K562 (cell line): Measurements from ENCODE around the gene CORO2A. TPM values are rescaled to one million over a fixed set of nuclear protein-coding genes. Genes with fewer than 3 reads are reported as not detected.
"Not testable (repeated sequence)": the region's sequence is repeated elsewhere in the genome, so short reads cannot be mapped to it uniquely, and the experiment has no call there.

Experiments used
- CBX3 ChIP-seq, 2 experiments: IDR thresholded peaks; 1 replicate in 1 of 2; 2 replicates in 1 of 2; pipeline ENCODE4 v1.6.1; 2012; ENCODE audit warnings: inconsistent platforms in 2 of 2, low read length in 2 of 2, borderline replicate concordance in 1 of 2, control low read depth in 1 of 2
- CCNT2 ChIP-seq: IDR thresholded peaks from 2 replicates; pipeline ENCODE4 v1.6.1; 2011; ENCODE audit warnings: borderline replicate concordance, low read depth, mild to moderate bottlenecking, moderate library complexity, mixed read lengths, low read length; ENCODE audit not compliant: insufficient read length; ENCODE audit errors: extremely low read depth
- CREM ChIP-seq: IDR thresholded peaks from 2 replicates; pipeline ENCODE4 v1.6.1; 2014; ENCODE audit warnings: antibody characterized with exemption, low read depth
- DPF2 ChIP-seq: fragments of 450-650 bp; IDR thresholded peaks from 2 replicates; pipeline ENCODE4 v1.6.1; 2016
- EP400 ChIP-seq: fragments of 450-650 bp; IDR thresholded peaks from 2 replicates; pipeline ENCODE4 v1.6.1; 2017; ENCODE audit warnings: antibody characterized with exemption, mild to moderate bottlenecking, moderate library complexity
- FOXM1 ChIP-seq, 2 experiments: fragments of 450-650 bp in 1 of 2; sonication (generic) in 1 of 2; formaldehyde crosslinking in 1 of 2; IDR thresholded peaks; 2 replicates each; pipeline versions ENCODE4 v1.6.1 to v1.9.0; 2017 to 2022; ENCODE audit warnings: low read depth in 2 of 2, mild to moderate bottlenecking in 2 of 2, missing genetic modification reagents in 1 of 2, moderate library complexity in 1 of 2
- KLF16 ChIP-seq: IDR thresholded peaks from 2 replicates; pipeline ENCODE4 v1.6.1; 2016; ENCODE audit warnings: antibody characterized with exemption
- L3MBTL2 ChIP-seq: fragments of 450-650 bp; IDR thresholded peaks from 2 replicates; pipeline ENCODE4 v1.6.1; 2016; ENCODE audit warnings: mild to moderate bottlenecking, moderate library complexity
- MTA2 ChIP-seq: fragments of 450-650 bp; IDR thresholded peaks from 2 replicates; pipeline ENCODE4 v1.6.1; 2016; ENCODE audit warnings: low read depth
- NFE2 ChIP-seq: IDR thresholded peaks from 2 replicates; pipeline ENCODE4 v1.6.1; 2014; ENCODE audit warnings: antibody characterized with exemption, low read depth
- NFIC ChIP-seq: fragments of 450-650 bp; IDR thresholded peaks from 2 replicates; pipeline ENCODE4 v1.6.1; 2017; ENCODE audit warnings: mild to moderate bottlenecking, inconsistent platforms
- PML ChIP-seq: IDR thresholded peaks from 2 replicates; pipeline ENCODE4 v1.6.1; 2012; ENCODE audit warnings: low read length, inconsistent platforms
- RNF2 ChIP-seq: sonication (generic); IDR thresholded peaks from 2 replicates; pipeline ENCODE4 v1.6.1; 2016
- SOX6 ChIP-seq: fragments of 450-650 bp; IDR thresholded peaks from 2 replicates; pipeline ENCODE4 v1.6.1; 2014; ENCODE audit warnings: mild to moderate bottlenecking
- STAT5A ChIP-seq: IDR thresholded peaks from 2 replicates; pipeline ENCODE4 v1.6.1; 2012; ENCODE audit warnings: low read length, inconsistent platforms, borderline replicate concordance
- TAL1 ChIP-seq: fragments of 450-650 bp; IDR thresholded peaks from 2 replicates; pipeline ENCODE4 v1.6.1; 2016; ENCODE audit warnings: mild to moderate bottlenecking
- TEAD4 ChIP-seq, 2 experiments: sonication (generic) in 1 of 2; formaldehyde crosslinking in 1 of 2; IDR thresholded peaks; 2 replicates each; pipeline versions ENCODE4 v1.6.1 to v1.8.0; 2012 to 2022; ENCODE audit warnings: borderline replicate concordance in 1 of 2, inconsistent platforms in 1 of 2, low read length in 1 of 2, mild to moderate bottlenecking in 1 of 2, missing genetic modification reagents in 1 of 2
- ZBTB2 ChIP-seq: fragments of 450-650 bp; IDR thresholded peaks from 2 replicates; pipeline ENCODE4 v1.6.1; 2016; ENCODE audit warnings: antibody characterized with exemption
- ZNF395 ChIP-seq: fragments of 200-800 bp; sonication (Bioruptor generic); IDR thresholded peaks from 2 replicates; pipeline ENCODE4 v1.6.1; 2017; ENCODE audit warnings: missing genetic modification characterization, missing compliant biosample characterization
- ZNF766 ChIP-seq: fragments of 200-800 bp; sonication (Bioruptor generic); conservative IDR thresholded peaks from 2 replicates; pipeline ENCODE4 v1.6.1; 2016; ENCODE audit warnings: missing genetic modification characterization, missing compliant biosample characterization
- polyA plus RNA-seq, 8 experiments: library from polyadenylated mRNA; depleted of rRNA in 4 of 8; stranded (reverse) in 5 of 8; unstranded in 3 of 8; fragments of >200 nt; fragmentation: Nextera tagmentation in 2 of 8; fragmentation: Illumina TruSeq in 1 of 8; extraction: Ambion mirVana in 2 of 8; extraction: Trizol in 1 of 8; gene quantifications; 2 replicates each; pipeline versions ENCODE4 v1.2.1 to v1.2.3, GENCODE V29; 2011 to 2014; ENCODE audit warnings: inconsistent platforms in 1 of 8, missing spikeins in 1 of 8
- total RNA-seq, 7 experiments: library from RNA; depleted of rRNA in 6 of 7; stranded (reverse); fragments of >200 nt in 6 of 7; fragmentation: Illumina TruSeq in 2 of 7; extraction: Trizol in 2 of 7; gene quantifications; 2 replicates each; pipeline versions ENCODE4 v1.2.1 to v1.2.3, GENCODE V29; 2011 to 2021; ENCODE audit warnings: low replicate concordance in 1 of 7

The CORO2A gene
- total and polyA plus RNA-seq, 9 of the 15 experiments (the other 6 are each of a cell fraction or from before 2014, with no cell fraction given) = 9.5 to 26.6 (median 18.0) TPM

DNA sequence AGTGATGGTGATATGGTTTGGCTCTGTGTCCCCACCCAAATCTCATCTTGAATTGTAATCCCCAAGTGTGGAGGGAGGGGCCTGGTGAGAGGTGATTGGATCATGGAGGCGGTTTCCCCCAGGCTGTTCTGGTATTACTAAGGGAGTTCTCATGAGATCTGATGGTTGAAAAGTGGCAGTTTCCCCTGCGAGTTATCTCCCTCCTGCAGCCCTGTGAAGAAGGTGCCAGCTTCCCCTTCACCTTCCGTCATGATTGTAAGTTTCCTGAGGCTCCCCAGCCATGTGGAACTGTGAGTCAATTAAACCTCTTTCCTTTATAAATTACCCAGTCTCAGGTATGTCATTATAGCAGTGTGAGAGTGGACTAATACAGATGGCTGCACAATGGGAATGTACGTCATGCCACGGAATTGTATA is 17.9 kb downstream of the CORO2A start (continued):
- TF ChIP-seq CBX3 (IDR thresholded peaks at IDR 0.05; ENCODE audit: borderline replicate concordance in 1 of 2, low read length in 2 of 2) = 0 out of 3 replicates have a peak, but pooled peaks of 1 of the 2 experiments have one; percentile 56
- peak; percentile 42; the same call in 1 of the 2 replicates for TF ChIP-seq ZBTB2
- peak; percentile 53 for TF ChIP-seq PML
- TF ChIP-seq STAT5A = peak; percentile 46
- peak; percentile 61 for TF ChIP-seq SOX6
- peak; percentile 73; the same call in 1 of the 2 replicates for TF ChIP-seq KLF16
- TF ChIP-seq ZNF395 (CRISPR knock-in tag) = 0 out of 2 replicates have a peak, but pooled peaks have one; percentile 48
- peak; percentile 86 for TF ChIP-seq DPF2
- TF ChIP-seq NFE2 = 0 out of 2 replicates have a peak, but pooled peaks have one; percentile 25
- peak; percentile 46 for TF ChIP-seq MTA2
- TF ChIP-seq TEAD4 (IDR thresholded peaks at IDR 0.05; ENCODE audit: low read length) = peak; percentile 65
- not testable (repeated sequence) for TF ChIP-seq TEAD4 (CRISPR knock-in tag; IDR thresholded peaks at IDR 0.05; ENCODE audit: borderline replicate concordance); FOXM1 (CRISPR knock-in tag; IDR thresholded peaks at IDR 0.05; ENCODE audit: low read depth)
- TF ChIP-seq L3MBTL2 = 0 out of 2 replicates have a peak, but pooled peaks have one; percentile 24
- TF ChIP-seq FOXM1 (IDR thresholded peaks at IDR 0.05; ENCODE audit: low read depth) = peak; percentile 55; the same call in 1 of the 2 replicates
- peak; percentile 73; the same call in 1 of the 2 replicates for TF ChIP-seq RNF2
- peak; percentile 99 for TF ChIP-seq ZNF766 (CRISPR knock-in tag)
- TF ChIP-seq NFIC = peak; percentile 69
- peak; percentile 78 for TF ChIP-seq TAL1
- peak; percentile 47 for TF ChIP-seq EP400
- peak; percentile 51; the same call in 1 of the 2 replicates for TF ChIP-seq CREM
- TF ChIP-seq CCNT2 = peak; percentile 18
